ENCODE data around the gene TSPAN8. TPM values are rescaled to one million over a fixed set of nuclear protein-coding genes. Genes with fewer than 3 reads are reported as not detected.

TSPAN8 gene
- total RNA-seq, 1 donor from 2014 or later = not detected

- Histone ChIP-seq H3K9ac (ENCODE audit: low read length) (no peak overlapping the region), H3K4me2 (ENCODE audit: low read length) (no peak overlapping the region), H3K27ac (ENCODE audit: low read depth, low read length) (no peak overlapping the region), H2AFZ (ENCODE audit: low read depth, low read length) (no peak overlapping the region), H3K9me3 (ENCODE audit: insufficient read depth, low read depth, low read length) (no peaks in the 10 kb centered on the region), H3K4me1 (ENCODE audit: insufficient read depth, low read length) (no peaks in the 10 kb centered on the region), H3K79me2 (ENCODE audit: insufficient read depth, low read length) (no peaks in the 10 kb centered on the region), H3K4me3 (ENCODE audit: insufficient read depth, low read depth, low read length) (no peak overlapping the region), H4K20me1 (ENCODE audit: insufficient read depth, low read length) (no peaks in the 10 kb centered on the region), H3K36me3 (ENCODE audit: insufficient read depth, low read length) (no peaks in the 10 kb centered on the region), H3K27me3 (ENCODE audit: insufficient read depth, low read length) (no peaks in the 10 kb centered on the region)
- TF ChIP-seq EZH2 (IDR thresholded peaks at IDR 0.05; ENCODE audit: insufficient read depth, low read length) (no peak), CTCF (IDR thresholded peaks at IDR 0.05; ENCODE audit: insufficient read depth, low read depth, low read length) (no peak)
- Mint-ChIP-seq H3K4me1 (ENCODE audit: low read depth, unreplicated experiment) (no peaks in the 10 kb centered on the region), H3K36me3 (ENCODE audit: low read depth, unreplicated experiment) (no peaks in the 10 kb centered on the region), H3K27ac (ENCODE audit: unreplicated experiment) (no peak overlapping the region), H3K27me3 (ENCODE audit: low read depth, unreplicated experiment) (no peaks in the 10 kb centered on the region), H3K9me3 (ENCODE audit: unreplicated experiment) (no peaks in the 10 kb centered on the region), H3K4me3 (ENCODE audit: unreplicated experiment) (no peak overlapping the region)
- DNase-seq (ENCODE audit: low read depth) = no peak
- no peak for FAIRE-seq
Observed at GRCh38 chr12:71174146-71174545, 16.3 kb upstream of the TSPAN8 start.

- H3K9ac ChIP-seq (ENCODE audit: low read length) = no peak overlapping the region
- no peak overlapping the region for H3K4me3 ChIP-seq (ENCODE audit: insufficient read depth, low read depth, low read length)
- H3K9me3 ChIP-seq (ENCODE audit: insufficient read depth, low read depth, low read length) = no peaks in the 10 kb centered on the region
- no peaks in the 10 kb centered on the region for H3K27me3 Mint-ChIP-seq (ENCODE audit: low read depth, unreplicated experiment)
- TF ChIP-seq CTCF (IDR thresholded peaks at IDR 0.05; ENCODE audit: insufficient read depth, low read depth, low read length) (no peak), EZH2 (IDR thresholded peaks at IDR 0.05; ENCODE audit: insufficient read depth, low read length) (no peak)
- H3K4me1 ChIP-seq (ENCODE audit: insufficient read depth, low read length) = no peaks in the 10 kb centered on the region
- no peaks in the 10 kb centered on the region for H3K36me3 Mint-ChIP-seq (ENCODE audit: low read depth, unreplicated experiment)
- no peak overlapping the region for H3K27ac Mint-ChIP-seq (ENCODE audit: unreplicated experiment)
- H3K4me2 ChIP-seq (ENCODE audit: low read length) = no peak overlapping the region
- H3K9me3 Mint-ChIP-seq (ENCODE audit: unreplicated experiment) = peaks cover 1% of the 10 kb centered on the region
- H3K4me3 Mint-ChIP-seq (ENCODE audit: unreplicated experiment) = no peak overlapping the region
- FAIRE-seq = no peak
- H3K79me2 ChIP-seq (ENCODE audit: insufficient read depth, low read length) = no peaks in the 10 kb centered on the region
- no peaks in the 10 kb centered on the region for H3K27me3 ChIP-seq (ENCODE audit: insufficient read depth, low read length)
- no peak overlapping the region for H3K27ac ChIP-seq (ENCODE audit: low read depth, low read length)
- no peak for DNase-seq (ENCODE audit: low read depth)
- H2AFZ ChIP-seq (ENCODE audit: low read depth, low read length) = no peak overlapping the region
- H3K36me3 ChIP-seq (ENCODE audit: insufficient read depth, low read length) = no peaks in the 10 kb centered on the region
- H4K20me1 ChIP-seq (ENCODE audit: insufficient read depth, low read length) = no peaks in the 10 kb centered on the region
- H3K4me1 Mint-ChIP-seq (ENCODE audit: low read depth, unreplicated experiment) = no peaks in the 10 kb centered on the region
Observed at GRCh38 chr12:71170456-71170855, 12.7 kb upstream of the TSPAN8 start.

GRCh38 chr12:71169286-71169685, 11.5 kb upstream of the TSPAN8 start:
- no peaks in the 10 kb centered on the region for H3K36me3 Mint-ChIP-seq (ENCODE audit: low read depth, unreplicated experiment)
- Histone ChIP-seq H3K27ac (ENCODE audit: low read depth, low read length) (no peak overlapping the region), H4K20me1 (ENCODE audit: insufficient read depth, low read length) (no peaks in the 10 kb centered on the region), H3K79me2 (ENCODE audit: insufficient read depth, low read length) (no peaks in the 10 kb centered on the region), H3K9me3 (ENCODE audit: insufficient read depth, low read depth, low read length) (no peaks in the 10 kb centered on the region), H3K9ac (ENCODE audit: low read length) (no peak overlapping the region), H3K4me1 (ENCODE audit: insufficient read depth, low read length) (no peaks in the 10 kb centered on the region), H2AFZ (ENCODE audit: low read depth, low read length) (no peak overlapping the region), H3K36me3 (ENCODE audit: insufficient read depth, low read length) (no peaks in the 10 kb centered on the region), H3K27me3 (ENCODE audit: insufficient read depth, low read length) (no peaks in the 10 kb centered on the region), H3K4me2 (ENCODE audit: low read length) (no peak overlapping the region), H3K4me3 (ENCODE audit: insufficient read depth, low read depth, low read length) (no peak overlapping the region)
- DNase-seq (ENCODE audit: low read depth) = no peak
- H3K27ac Mint-ChIP-seq (ENCODE audit: unreplicated experiment) = no peak overlapping the region
- no peaks in the 10 kb centered on the region for H3K27me3 Mint-ChIP-seq (ENCODE audit: low read depth, unreplicated experiment)
- no peak overlapping the region for H3K4me3 Mint-ChIP-seq (ENCODE audit: unreplicated experiment)
- TF ChIP-seq CTCF (IDR thresholded peaks at IDR 0.05; ENCODE audit: insufficient read depth, low read depth, low read length) (no peak), EZH2 (IDR thresholded peaks at IDR 0.05; ENCODE audit: insufficient read depth, low read length) (no peak)
- peaks cover 3% of the 10 kb centered on the region for H3K4me1 Mint-ChIP-seq (ENCODE audit: low read depth, unreplicated experiment)
- H3K9me3 Mint-ChIP-seq (ENCODE audit: unreplicated experiment) = peaks cover 1% of the 10 kb centered on the region
- no peak for FAIRE-seq

Measured in astrocyte (in vitro differentiated cells and primary cell).